GM19240 (cell line): Measurements from ENCODE around the gene TNN.
"Not testable (repeated sequence)": the region's sequence is repeated elsewhere in the genome, so short reads cannot be mapped to it uniquely, and the experiment has no call there.

Experiments
- DNase-seq: peaks from one replicate; pipeline ENCODE4 v3.0.0; 2011; ENCODE audit warnings: low spot score; ENCODE audit not compliant: insufficient read length

The TNN gene, protein sequence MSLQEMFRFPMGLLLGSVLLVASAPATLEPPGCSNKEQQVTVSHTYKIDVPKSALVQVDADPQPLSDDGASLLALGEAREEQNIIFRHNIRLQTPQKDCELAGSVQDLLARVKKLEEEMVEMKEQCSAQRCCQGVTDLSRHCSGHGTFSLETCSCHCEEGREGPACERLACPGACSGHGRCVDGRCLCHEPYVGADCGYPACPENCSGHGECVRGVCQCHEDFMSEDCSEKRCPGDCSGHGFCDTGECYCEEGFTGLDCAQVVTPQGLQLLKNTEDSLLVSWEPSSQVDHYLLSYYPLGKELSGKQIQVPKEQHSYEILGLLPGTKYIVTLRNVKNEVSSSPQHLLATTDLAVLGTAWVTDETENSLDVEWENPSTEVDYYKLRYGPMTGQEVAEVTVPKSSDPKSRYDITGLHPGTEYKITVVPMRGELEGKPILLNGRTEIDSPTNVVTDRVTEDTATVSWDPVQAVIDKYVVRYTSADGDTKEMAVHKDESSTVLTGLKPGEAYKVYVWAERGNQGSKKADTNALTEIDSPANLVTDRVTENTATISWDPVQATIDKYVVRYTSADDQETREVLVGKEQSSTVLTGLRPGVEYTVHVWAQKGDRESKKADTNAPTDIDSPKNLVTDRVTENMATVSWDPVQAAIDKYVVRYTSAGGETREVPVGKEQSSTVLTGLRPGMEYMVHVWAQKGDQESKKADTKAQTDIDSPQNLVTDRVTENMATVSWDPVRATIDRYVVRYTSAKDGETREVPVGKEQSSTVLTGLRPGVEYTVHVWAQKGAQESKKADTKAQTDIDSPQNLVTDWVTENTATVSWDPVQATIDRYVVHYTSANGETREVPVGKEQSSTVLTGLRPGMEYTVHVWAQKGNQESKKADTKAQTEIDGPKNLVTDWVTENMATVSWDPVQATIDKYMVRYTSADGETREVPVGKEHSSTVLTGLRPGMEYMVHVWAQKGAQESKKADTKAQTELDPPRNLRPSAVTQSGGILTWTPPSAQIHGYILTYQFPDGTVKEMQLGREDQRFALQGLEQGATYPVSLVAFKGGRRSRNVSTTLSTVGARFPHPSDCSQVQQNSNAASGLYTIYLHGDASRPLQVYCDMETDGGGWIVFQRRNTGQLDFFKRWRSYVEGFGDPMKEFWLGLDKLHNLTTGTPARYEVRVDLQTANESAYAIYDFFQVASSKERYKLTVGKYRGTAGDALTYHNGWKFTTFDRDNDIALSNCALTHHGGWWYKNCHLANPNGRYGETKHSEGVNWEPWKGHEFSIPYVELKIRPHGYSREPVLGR (N-terminal part only)

DNA sequence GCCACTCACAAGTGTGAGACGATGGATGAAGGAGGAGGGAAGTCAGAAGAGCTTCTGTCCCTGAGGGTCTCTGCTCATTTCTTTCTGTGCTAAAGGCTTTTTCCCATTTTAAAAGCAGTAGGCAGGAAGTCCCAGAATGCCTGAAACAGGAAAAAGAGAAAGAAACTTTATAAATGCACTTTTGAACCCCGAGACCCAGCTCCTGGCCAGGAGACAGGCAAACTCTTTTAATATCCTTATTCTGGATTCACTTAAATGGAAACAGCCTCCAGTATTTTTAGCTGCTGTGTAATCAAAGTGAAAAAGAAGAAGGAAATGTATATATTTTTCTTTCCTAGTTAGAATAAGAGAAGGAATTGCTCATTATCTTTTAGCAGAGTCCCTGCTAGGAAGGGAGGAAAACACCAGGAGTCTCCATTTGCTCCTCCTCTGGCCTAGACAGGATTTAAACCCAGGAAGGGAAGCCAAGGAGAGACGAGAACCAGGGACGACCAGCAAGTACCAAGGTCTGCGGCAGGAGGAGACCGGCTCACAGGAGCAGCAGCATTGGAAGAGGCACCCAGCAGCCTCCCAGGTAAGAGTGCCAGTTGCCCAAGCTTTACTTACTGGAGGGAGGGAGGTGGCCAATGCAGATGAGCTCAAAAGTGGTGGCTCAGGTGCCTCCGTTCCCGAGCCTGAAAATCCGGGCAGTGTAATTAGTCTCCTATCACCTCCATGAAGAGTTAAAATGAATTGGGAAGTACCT lies at the start of gene TNN:
Gene TNN, plus strand, starts transcription at position 472 of the 745 bp plus-strand sequence. CDS start 9,586 bp downstream, outside the sequence.
- DNase-seq = no peak

DNA sequence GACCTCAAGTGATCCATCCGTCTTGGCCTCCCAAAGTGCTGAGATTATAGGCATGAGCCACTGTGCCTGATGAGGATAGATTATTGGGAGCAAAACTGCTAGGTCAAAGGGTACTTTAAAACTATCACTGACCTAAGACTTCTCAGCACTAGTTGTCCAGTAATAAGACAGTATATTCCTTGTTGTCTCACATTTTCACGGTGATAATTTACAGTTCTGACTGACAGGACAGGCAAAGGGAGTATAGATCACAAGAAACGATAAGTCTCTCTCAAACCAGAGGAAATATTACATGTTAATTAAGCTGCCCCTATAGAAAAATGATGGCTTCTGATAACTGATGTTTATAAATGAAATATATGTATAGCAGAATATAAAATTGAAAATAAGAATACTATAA lies 48.1 kb upstream of the TNN start:
- no peak for DNase-seq

DNA sequence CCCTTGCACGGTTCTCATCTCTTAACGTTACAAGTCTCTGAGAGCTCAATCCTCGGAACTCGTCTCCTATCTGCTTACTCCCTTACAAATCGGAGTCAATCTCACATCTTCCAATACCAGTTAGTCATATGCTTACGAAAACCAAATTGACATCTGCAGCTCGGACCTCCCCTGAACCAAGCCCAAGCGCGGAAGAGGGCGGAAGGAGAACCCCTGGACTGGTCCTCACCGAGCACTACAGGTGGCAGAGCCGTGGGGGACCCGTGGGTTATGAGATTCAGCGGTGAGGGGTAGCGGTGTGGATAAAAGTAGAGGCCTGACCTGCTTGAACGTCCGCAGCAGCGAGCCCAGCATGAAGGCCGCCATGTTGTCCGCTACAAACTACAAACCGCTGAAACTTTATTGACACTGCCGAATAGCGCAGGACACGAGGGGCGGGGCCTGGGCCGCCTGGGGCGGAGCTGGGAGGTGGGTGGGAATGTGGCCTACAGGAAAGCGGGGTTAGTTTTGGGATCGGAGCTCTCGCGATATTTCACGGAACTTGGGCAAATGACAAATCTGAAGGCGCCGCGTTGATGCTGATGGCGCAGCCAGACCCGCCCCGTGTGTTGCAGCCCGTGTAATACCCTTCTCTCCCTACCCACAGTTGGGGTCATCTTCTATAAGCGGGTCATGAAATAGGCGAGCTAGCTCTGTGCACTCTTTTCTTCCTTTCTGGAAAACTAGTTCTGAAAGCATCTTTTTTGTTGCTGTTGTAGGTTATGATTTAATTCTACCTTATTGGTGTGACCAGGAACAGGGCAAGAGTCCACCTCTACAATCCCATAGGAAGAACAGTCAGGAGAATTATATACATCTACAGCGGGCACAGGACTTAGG lies 44.4 kb upstream of the TNN start, which contains the start of gene MRPS14:
Gene MRPS14, minus strand, starts transcription at position 383 of the 879 bp plus-strand sequence. Its CDS starts 17 bp downstream, at position 366.
- peak; percentile 73 for DNase-seq

DNA sequence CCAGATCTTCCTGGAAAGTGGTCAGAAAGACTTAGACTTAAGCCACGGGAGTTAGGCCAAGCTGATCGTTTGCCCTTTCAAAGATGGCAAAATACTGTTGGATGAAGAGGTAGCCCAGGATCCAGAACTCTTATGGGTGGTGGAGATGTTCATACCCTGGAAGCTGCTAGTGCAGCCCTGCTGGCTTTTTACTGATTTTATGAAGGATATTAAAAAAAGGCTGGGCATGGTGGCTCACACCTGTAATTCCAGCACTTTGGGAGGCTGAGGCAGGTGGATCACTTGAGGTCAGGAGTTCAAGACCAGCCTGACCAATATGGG lies 43.8 kb upstream of the TNN start:
- not testable (repeated sequence) for DNase-seq

DNA sequence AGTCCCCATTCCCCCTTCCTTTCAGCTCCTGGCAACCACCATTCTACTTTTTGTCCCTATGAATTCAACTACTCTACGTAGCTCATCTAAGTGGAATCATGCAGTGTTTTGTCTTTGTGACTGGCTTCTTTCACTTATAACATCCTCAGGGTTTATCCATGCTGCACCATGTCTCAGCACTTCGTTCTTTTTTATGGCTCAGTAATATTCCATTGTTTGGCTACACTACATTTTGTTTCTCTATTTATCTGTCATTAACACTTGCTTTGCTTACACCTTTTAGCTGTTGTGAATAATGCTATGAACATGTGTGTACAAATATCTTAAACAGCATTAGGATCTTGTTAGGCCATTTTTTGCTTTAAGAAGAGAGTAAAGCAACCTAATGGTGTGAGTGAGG lies 42.9 kb upstream of the TNN start:
- no peak for DNase-seq

DNA sequence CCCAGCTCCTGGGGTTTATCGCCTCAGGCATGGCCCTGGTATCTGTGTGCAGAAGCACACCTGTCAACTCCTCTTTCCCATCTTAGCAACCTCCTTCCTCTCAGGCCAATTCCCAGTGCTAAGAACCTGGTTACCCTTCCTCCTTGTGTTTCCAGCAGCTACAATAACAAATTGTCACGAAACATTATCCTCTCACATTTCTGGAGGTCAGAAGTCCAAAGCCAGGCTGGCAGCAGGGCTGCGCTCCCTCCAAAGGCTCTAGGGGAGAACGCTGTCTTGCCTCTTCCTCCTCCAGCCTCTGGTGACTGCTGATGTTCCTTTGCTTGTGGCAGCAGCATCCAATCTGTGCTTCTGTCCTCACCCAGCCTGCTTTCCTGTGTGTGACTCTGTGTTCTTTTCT lies 33.7 kb upstream of the TNN start:
- no peak for DNase-seq

DNA sequence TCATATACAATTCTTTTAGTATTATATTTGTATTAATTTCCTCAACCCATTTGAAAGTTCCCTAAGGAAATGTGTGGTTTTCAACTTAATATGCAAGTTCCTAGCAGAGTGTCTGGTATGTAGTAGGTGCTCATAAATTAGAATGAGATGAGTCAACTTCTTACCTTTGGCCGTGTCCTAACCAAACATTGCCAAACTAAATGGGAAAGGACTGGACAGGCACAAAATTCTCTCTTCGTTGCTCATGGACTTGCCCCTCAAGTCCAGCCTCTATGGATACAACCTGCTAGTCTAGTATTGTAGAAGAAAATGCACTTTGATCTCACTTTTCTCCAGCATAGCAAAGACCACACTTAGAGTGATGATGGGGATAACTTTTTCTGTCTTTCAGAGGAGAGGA lies 32.9 kb upstream of the TNN start:
- no peak for DNase-seq

DNA sequence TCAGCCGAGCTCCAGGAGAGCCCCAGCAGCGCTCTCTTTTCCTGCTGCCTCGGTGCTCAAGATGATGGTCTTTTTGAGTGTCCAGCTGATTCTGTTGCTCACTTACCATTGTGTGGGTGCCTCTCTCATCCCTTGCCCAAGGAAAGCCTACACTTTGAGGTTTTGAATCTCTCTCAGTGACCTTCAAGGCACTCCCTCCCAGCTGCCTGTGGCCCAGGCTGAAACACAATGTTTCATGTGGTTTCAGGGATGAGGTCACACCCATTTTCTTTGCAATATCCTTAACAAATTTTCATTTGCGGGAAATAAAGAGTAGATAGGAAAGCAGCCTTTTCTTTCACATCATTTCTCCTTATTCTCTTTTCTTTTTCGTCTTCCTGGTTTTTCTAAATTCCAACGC lies 31.8 kb upstream of the TNN start:
- no peak for DNase-seq

DNA sequence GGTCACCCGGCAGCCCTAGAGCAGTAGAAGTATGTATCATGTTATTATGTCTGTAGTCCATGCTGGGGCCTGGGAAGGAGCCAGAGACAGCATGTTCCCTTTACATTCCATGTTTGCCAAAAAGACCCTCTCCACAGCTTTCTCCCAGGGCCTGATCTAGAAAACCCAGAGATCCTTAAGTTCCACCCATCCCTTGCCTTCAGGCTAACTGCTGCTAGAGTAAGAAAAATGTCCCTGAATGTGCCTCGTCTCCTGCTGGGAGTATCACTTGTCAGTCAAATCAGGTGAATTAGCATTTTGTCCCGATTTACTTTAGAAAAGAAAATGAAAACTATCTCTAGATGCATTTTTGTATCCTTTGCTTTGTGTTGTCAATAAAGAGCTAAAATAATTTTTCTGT lies 31.2 kb upstream of the TNN start:
- DNase-seq = no peak

DNA sequence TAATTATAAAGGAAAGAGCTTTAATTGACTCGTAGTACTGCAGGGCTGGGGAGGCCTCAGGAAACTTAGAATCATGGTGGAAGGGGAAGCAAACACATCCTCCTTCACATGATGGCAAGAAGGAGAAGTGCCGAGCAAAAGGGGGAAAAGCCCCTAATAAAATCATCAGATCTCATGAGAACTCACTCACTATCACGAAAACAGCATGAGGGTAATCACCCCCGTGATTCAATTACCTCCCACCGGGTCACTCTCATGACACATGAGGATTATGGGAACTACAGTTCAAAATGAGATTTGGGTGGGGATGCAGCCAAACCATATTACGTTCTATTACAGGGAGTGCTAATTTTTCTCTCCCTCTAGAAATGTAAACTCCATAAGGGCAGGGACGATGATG lies 30.2 kb upstream of the TNN start:
- DNase-seq = no peak

DNA sequence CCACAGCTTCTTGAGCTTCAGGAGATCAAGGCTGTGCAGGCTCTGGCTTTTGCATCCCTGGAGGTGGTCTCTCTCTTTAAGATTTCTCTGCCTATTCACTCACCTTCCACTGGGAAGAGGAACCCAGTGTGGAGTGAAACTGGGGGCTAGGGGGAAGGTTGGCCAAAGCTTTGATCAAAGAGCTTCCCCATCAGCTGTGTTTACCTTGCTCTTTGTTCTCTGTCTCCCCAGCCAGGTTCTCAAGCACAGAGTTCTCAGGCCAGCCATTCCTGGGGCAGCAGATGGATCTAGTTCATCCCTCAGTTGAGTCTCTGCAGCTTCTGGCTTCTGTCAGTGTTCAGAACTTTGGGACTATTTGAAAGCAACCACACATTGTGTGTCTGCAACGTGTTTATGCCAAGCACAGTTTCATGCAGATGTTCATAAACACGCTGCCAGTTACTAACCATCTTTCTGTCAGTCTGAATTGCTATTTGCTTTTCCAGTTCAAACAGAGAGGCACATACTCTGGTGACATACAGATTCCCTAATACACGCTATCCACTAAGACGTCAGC lies 27.2 kb upstream of the TNN start:
- DNase-seq = no peak

DNA sequence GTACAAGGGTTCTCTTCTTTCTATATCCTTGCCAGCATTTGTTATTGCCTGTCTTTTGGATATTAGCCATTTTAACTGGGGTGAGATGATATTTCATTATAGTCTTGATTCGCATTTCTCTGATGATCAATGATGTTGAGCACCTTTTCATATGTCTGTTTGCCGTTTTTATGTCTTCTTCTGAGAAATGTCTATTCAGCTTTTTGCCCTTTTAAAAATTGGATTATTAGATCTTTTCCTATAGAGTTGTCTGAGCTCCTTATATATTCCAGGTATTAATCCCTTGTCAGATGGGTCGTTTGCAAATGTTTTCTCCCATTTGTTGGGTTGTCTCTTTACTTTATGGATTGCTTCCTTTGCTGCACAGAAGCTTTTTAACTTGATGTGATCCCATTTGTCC lies 25.0 kb upstream of the TNN start:
- DNase-seq = no peak

DNA sequence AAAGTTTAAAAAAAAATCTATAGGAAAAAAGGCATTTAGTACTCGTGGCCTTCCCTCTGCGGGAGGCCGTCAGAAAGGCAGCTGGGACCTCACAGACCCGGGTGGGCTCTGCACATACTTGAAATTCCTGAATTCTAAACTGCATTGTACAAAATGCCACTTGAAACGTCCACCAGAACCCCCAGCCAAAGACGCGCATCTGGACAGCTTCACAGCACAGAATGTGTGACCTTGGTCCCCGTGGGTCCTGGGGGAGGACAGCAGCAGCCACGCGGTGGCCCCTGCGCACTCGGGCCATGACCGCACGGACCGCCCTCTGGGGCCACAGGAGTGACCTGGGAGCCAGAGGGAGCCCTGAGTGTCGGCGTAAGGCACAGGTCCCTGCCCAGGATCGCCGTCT lies 23.8 kb upstream of the TNN start:
- no peak for DNase-seq

DNA sequence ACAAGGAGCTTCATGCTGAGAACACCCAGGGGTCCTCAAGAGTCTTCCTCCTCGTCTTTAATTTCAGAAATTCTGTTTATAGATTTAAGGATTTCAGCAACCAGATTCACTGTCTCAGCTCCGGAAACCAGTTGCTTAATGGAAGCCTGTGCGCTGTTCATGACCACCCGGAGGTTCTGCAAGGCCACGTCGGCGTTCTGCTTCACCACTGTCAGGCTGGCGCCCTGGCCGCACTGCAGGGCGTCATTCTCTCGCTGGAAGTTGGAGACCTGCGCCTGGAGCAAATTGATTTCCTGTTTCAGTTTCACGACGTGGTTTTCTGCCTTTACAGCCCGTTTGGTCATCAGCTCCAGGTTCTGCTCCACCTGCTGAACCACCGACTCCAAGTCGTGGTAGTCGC lies 23.0 kb upstream of the TNN start:
- not testable (repeated sequence) for DNase-seq

DNA sequence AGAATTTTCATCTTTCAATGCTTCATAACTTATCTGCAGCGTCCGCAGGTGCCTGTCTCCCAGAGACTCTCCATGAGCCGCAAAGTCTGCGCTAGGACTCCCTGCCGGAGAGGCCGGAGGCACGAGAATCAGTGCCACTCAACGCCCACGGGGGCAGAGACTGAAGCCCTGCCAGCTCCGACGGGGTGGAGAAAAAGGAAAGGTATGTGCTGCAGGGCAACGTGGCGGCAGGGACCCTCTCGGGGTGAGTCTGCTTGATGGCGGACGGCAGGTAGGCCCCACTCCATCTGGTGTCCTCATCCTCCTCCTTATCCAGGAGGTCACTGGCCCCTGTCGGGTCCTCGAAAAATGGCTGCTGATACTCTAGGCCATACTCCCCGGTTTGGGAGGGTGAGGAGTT lies 22.5 kb upstream of the TNN start:
- DNase-seq = no peak

DNA sequence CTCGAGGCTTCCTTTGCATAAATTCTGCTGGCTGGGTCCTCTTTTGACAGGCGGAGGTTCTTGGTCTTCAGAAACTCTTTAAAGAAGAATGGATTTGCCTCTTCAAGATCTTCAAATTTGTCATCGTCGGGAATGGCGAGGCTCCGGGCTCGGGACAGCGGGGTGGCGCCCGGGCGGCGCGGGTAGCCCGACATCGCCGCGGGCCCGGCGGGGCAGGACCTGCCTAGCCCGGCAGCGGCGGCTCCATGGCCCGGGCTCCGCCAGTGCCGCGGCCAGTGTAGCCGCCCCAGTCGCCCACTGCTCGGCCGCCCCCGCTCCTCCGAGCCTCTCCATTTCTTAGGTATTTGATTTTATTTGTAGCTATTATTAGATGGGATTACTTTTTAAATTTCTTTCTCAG lies 22.1 kb upstream of the TNN start:
- DNase-seq = no peak

DNA sequence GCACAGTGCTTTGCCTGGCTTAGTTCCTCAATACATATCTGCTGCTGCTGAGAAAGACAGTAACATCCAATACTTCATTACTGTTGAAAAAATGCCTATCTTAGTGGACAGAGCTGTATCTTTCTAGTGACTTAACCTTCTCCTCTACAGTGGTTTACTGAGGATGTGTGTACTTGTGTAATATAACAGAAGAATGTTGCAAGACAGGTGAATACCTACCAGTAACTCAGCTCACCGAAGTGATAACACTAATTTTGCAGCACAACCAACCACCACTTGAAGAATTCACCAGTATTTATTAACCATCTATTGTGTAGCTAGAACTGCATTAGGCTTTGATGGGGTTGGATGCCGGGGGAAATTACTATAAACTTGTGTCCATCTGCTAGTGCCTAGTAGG lies 16.6 kb upstream of the TNN start:
- no peak for DNase-seq

DNA sequence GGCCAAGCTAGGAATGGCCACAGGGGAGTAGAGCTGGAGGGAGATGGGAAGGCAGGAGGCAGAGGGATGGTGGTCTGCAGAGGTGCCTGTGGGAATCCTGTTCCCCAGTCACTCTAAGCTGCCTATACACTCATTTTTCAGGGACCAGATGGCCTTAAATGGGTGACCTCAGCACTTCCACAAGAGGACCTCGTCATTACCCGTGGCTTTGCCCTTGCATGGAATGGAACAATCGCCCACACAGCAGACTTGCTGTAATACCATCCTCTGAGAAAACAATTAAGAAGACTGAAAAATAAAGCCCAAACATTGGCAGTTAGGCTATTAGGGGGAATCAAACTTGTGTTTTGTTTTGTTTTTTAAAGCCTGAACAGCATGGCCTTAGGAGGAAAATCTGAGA lies 12.9 kb upstream of the TNN start:
- no peak for DNase-seq

DNA sequence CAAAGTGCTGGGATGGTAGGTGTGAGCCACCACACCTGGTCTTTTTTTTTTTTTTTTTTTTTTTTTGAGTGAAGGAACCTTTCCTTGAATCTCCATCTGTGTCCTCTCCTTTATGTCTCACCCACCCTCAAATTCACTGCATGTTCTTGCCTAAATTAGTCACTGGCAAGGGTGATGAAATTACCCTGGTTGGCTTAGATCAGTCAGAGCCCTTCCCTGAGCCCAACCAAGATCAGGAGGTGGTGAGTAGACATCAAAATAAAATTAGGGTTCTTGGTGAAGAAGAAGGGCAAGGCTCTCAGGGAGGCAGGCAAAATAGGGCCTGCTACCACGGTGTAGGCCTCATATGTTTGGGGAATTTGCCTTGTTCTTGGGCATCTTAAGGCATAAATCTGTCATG lies 5.3 kb upstream of the TNN start:
- no peak for DNase-seq

DNA sequence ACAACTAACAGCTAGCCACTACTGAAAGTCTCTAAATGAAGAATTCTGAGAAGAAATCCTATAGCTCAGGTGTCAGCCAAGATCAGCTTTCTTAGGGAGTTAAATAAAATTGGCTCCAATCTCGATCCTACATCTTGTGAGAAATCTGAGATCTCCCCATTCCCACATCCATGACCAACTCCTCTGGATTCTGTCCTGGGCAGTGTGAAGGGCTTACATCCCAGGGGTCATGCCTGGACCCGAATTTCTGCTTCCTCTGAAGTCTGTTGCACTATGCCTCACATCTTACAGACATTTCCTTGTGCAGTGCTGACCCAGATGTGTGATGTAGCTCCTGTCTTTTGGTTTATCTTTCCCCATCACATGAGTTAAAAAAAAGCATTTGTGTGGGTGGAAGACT lies 4.8 kb upstream of the TNN start:
- no peak for DNase-seq
